Spleen (tissue), 7 donors: Measurements from ENCODE around the gene DUSP10.

ENCODE experiments used
- POLR2AphosphoS5 ChIP-seq, 3 donors: sonication (generic); formaldehyde crosslinking; IDR thresholded peaks; one replicate each; pipeline ENCODE4 v1.5.1; 2017; ENCODE audit warnings: antibody characterized with exemption in 3 of 3
- TF ChIP-seq, protein P1 (sequence below), 11 experiments: fragments of 200-600 bp in 7 of 11; fragments of 450-650 bp in 4 of 11; sonication (generic) in 4 of 11; IDR thresholded peaks in 8 of 11; conservative IDR thresholded peaks in 3 of 11; 1 replicate in 7 of 11; 2 replicates in 4 of 11; pipeline versions ENCODE4 v1.4.0 to v1.8.0; 2016 to 2021; ENCODE audit warnings: antibody characterized with exemption in 11 of 11, inconsistent platforms in 4 of 11, mild to moderate bottlenecking in 1 of 11
- donor health status: DM: no; HTN: no; CAD: no; lungs with moderate emphysema.
- donor health status: DM: no; HTN: no; CAD: no.
- donor health status: DM: no; HTN: no; CAD: no.

DNA sequence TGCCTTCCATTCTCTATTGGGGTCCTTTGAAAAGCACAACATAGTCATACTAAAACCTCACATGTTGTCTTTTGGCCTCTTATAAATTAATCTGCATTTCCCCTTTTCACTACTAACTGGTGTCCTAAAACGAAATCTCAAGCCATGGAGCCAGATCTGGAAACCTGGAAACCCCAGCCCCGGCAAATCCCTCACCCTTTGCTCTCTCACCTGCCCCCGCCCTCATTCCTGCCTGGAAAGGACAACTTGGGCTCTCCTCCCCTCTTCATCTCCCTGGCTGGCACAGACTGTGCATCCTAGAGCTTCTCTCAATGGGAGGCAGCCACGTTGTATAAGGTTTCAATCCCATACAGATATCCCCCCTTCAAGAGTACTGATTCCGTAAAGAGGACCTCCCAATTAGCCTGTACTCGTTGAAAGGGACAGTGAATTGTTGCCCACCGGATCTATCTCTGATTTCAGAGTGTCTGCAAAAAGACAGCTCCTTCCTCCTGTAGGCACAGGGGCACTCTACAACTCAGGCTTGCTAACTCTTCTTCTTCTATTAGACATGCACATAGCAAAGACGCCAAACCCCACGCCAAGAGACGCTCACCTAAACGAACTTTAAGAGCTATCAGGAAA is 1.4 kb downstream of the DUSP10 start:
- TF ChIP-seq, protein P1, sequence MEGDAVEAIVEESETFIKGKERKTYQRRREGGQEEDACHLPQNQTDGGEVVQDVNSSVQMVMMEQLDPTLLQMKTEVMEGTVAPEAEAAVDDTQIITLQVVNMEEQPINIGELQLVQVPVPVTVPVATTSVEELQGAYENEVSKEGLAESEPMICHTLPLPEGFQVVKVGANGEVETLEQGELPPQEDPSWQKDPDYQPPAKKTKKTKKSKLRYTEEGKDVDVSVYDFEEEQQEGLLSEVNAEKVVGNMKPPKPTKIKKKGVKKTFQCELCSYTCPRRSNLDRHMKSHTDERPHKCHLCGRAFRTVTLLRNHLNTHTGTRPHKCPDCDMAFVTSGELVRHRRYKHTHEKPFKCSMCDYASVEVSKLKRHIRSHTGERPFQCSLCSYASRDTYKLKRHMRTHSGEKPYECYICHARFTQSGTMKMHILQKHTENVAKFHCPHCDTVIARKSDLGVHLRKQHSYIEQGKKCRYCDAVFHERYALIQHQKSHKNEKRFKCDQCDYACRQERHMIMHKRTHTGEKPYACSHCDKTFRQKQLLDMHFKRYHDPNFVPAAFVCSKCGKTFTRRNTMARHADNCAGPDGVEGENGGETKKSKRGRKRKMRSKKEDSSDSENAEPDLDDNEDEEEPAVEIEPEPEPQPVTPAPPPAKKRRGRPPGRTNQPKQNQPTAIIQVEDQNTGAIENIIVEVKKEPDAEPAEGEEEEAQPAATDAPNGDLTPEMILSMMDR (IDR thresholded peaks at IDR 0.05 in 8 of 11, conservative IDR thresholded peaks at IDR 0.05 in 3 of 11), result no peak
- no peak for TF ChIP-seq POLR2AphosphoS5 (IDR thresholded peaks at IDR 0.05)
